Activated naive CD4-positive, alpha-beta T cell treated with anti-CD3 and anti-CD28 coated beads, Interleukin-2, amount 10 ng/mL, durations not matched to agents 7 days and 5 days (primary cell): ENCODE results near the gene SIL1.
"Not testable (repeated sequence)": the region's sequence is repeated elsewhere in the genome, so short reads cannot be mapped to it uniquely, and the experiment has no call there.

Source experiments
- CTCF ChIA-PET: fragments of 350-600 bp; sonication (Branson Sonifier 250); formaldehyde crosslinking; loops from one replicate; lab custom pipeline; 2021; ENCODE audit warnings: antibody characterized with exemption; lab: Charles Lee
- DNase-seq: peaks from one replicate; pipeline ENCODE4 v3.0.0-alpha.2; 2020
- H3K27ac Mint-ChIP-seq: one replicate; pipeline ENCODE4 v1.8.0; 2021; ENCODE audit warnings: mild to moderate bottlenecking, moderate library complexity, mixed read lengths
- H3K27me3 Mint-ChIP-seq: one replicate; pipeline ENCODE4 v1.8.0; 2021; ENCODE audit warnings: mild to moderate bottlenecking, mixed read lengths
- H3K36me3 Mint-ChIP-seq: one replicate; pipeline ENCODE4 v1.8.0; 2021; ENCODE audit warnings: mixed read lengths
- H3K4me1 Mint-ChIP-seq: one replicate; pipeline ENCODE4 v1.8.0; 2021; ENCODE audit warnings: mixed read lengths
- H3K4me3 Mint-ChIP-seq: one replicate; pipeline ENCODE4 v1.8.0; 2021; ENCODE audit warnings: mild to moderate bottlenecking, moderate library complexity, mixed read lengths
- H3K9me3 Mint-ChIP-seq: one replicate; pipeline ENCODE4 v1.8.0; 2021; ENCODE audit warnings: mixed read lengths

The SIL1 gene

DNA sequence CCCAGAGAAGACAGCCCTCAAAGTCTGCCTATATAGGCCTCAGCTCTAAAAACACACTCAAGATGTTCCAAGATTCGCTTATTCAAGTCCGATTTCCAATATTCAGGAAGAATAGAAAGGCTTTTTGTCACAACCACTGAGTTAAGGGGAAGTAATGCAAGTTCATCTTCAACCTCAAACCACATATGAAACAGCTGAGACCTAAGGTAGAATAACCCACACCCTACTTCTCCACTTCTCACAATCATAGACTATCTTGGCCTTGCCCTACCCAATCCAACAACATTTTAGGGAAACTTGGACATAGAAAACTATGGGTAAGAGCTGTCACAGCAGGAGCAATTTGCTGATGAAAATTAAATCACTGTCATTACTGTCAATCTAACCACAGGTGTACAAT is 171.0 kb downstream of the SIL1 start:
- peaks cover 5% of the 10 kb centered on the region for H3K36me3 Mint-ChIP-seq
- no peak overlapping the region for H3K27ac Mint-ChIP-seq
- DNase-seq: no peak
- H3K9me3 Mint-ChIP-seq: no peaks in the 10 kb centered on the region
- CTCF ChIA-PET: no interaction called here
- H3K27me3 Mint-ChIP-seq: no peaks in the 10 kb centered on the region
- H3K4me1 Mint-ChIP-seq: peaks cover 4% of the 10 kb centered on the region
- H3K4me3 Mint-ChIP-seq: no peak overlapping the region

GRCh38 chr5:139025651-139026050 is 172.5 kb downstream of the SIL1 start:
- Mint-ChIP-seq H3K36me3 (peaks cover 6% of the 10 kb centered on the region), H3K4me3 (no peak overlapping the region), H3K9me3 (no peaks in the 10 kb centered on the region), H3K4me1 (peaks cover 4% of the 10 kb centered on the region), H3K27ac (no peak overlapping the region), H3K27me3 (no peaks in the 10 kb centered on the region)
- CTCF ChIA-PET: no interaction called here
- DNase-seq: no peak

GRCh38 chr5:139023286-139023685 is 174.9 kb downstream of the SIL1 start:
- H3K36me3 Mint-ChIP-seq: peaks cover 9% of the 10 kb centered on the region
- DNase-seq: no peak
- no peak overlapping the region for H3K4me3 Mint-ChIP-seq
- no peak overlapping the region for H3K27ac Mint-ChIP-seq
- no peaks in the 10 kb centered on the region for H3K9me3 Mint-ChIP-seq
- peaks cover 4% of the 10 kb centered on the region for H3K4me1 Mint-ChIP-seq
- H3K27me3 Mint-ChIP-seq: no peaks in the 10 kb centered on the region
- CTCF ChIA-PET: no interaction called here

DNA sequence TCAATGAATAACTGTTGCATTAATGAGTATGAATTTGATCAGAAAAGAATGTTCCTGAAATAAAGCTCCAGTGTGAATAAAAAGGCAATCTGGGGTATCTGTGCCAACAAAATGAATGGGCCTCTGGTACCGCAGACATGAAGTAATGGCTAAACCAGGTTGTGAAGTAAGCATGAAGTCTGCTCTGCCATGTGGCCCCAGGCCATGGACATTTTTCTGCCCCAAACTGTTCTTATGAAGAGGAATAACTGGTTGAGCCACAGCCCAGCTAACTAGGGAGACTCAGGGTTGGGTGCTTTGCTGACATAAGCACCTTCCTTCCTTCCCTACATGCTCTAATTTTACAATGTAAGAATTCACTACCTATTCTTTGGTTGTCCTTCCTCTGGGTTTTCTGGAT is 175.6 kb downstream of the SIL1 start:
- CTCF ChIA-PET: no interaction called here
- Mint-ChIP-seq H3K4me1 (peaks cover 4% of the 10 kb centered on the region), H3K27me3 (no peaks in the 10 kb centered on the region), H3K27ac (no peak overlapping the region), H3K36me3 (peaks cover 10% of the 10 kb centered on the region), H3K9me3 (no peaks in the 10 kb centered on the region), H3K4me3 (no peak overlapping the region)
- no peak for DNase-seq

- CTCF ChIA-PET: no interaction called here
- no peak for DNase-seq
- no peak overlapping the region for H3K4me3 Mint-ChIP-seq
- H3K27me3 Mint-ChIP-seq: no peaks in the 10 kb centered on the region
- peaks cover 10% of the 10 kb centered on the region for H3K36me3 Mint-ChIP-seq
- no peak overlapping the region for H3K27ac Mint-ChIP-seq
- no peaks in the 10 kb centered on the region for H3K9me3 Mint-ChIP-seq
- H3K4me1 Mint-ChIP-seq: no peaks in the 10 kb centered on the region
Observed at GRCh38 chr5:139021346-139021745, 176.8 kb downstream of the SIL1 start.

- Mint-ChIP-seq H3K27ac (no peak overlapping the region), H3K4me1 (no peaks in the 10 kb centered on the region), H3K4me3 (no peak overlapping the region), H3K9me3 (no peaks in the 10 kb centered on the region), H3K27me3 (no peaks in the 10 kb centered on the region), H3K36me3 (peaks cover 10% of the 10 kb centered on the region)
- CTCF ChIA-PET: no interaction called here
- no peak for DNase-seq
Observed at GRCh38 chr5:139019880-139020279, 178.3 kb downstream of the SIL1 start.

GRCh38 chr5:139019211-139019610 is 179.0 kb downstream of the SIL1 start:
- CTCF ChIA-PET: no interaction called here
- no peaks in the 10 kb centered on the region for H3K9me3 Mint-ChIP-seq
- no peak overlapping the region for H3K4me3 Mint-ChIP-seq
- no peak overlapping the region for H3K27ac Mint-ChIP-seq
- no peaks in the 10 kb centered on the region for H3K4me1 Mint-ChIP-seq
- peaks cover 10% of the 10 kb centered on the region for H3K36me3 Mint-ChIP-seq
- no peak for DNase-seq
- no peaks in the 10 kb centered on the region for H3K27me3 Mint-ChIP-seq

GRCh38 chr5:139017624-139018023 is 180.5 kb downstream of the SIL1 start:
- Mint-ChIP-seq H3K36me3 (peaks cover 11% of the 10 kb centered on the region), H3K4me3 (no peak overlapping the region), H3K9me3 (no peaks in the 10 kb centered on the region), H3K27ac (no peak overlapping the region), H3K27me3 (no peaks in the 10 kb centered on the region), H3K4me1 (no peaks in the 10 kb centered on the region)
- no peak for DNase-seq
- CTCF ChIA-PET: no interaction called here

DNA sequence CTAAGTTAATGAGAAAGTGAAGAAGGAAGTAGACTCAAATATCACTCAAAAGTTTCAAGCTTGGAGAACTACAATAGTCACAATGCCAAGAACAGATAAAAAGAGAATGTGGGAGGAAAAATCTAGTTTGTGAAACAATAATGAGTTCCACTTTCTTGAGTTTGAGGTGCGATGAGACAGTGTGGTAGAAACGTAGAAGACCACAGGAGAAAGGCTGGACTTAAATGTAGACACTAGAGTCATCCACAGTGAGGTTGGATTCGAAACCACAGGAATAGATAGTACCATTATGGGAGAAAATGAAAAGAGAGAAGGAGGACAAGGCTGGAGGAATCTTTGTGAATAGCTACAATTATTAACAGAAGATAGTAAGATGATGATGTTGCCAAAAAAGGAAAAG is 182.0 kb downstream of the SIL1 start:
- Mint-ChIP-seq H3K36me3 (peaks cover 16% of the 10 kb centered on the region), H3K27me3 (no peaks in the 10 kb centered on the region)

DNA sequence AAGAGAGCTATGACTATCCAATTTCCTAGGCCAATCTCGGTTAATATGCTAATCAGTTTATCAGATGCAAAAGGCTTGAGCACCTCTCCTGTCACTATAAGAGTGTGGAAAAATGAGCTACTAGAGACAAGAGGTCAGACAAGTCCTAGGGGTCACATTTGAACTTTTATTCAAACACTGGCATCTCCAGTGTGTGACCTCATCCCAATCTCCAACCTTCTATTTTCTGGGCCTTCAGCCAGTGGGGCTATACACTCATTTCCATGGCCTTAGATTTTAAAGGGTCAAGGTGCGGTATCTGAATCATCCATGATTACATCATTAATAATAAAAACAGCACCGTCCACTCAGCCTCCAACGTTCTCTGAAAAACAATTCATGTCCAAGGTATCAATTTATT is 183.4 kb downstream of the SIL1 start:
- Mint-ChIP-seq H3K4me3 (no peak overlapping the region), H3K36me3 (peaks cover 12% of the 10 kb centered on the region), H3K27ac (no peak overlapping the region), H3K27me3 (no peaks in the 10 kb centered on the region), H3K4me1 (peaks cover 2% of the 10 kb centered on the region), H3K9me3 (peaks cover 2% of the 10 kb centered on the region)
- CTCF ChIA-PET: no interaction called here
- no peak for DNase-seq

More for the DNA sequence above, 182.0 kb downstream of the SIL1 start:
- Mint-ChIP-seq H3K9me3 (peaks cover 2% of the 10 kb centered on the region), H3K27ac (no peak overlapping the region), H3K4me1 (peaks cover 2% of the 10 kb centered on the region), H3K4me3 (no peak overlapping the region)
- CTCF ChIA-PET: no interaction called here
- DNase-seq: no peak

- CTCF ChIA-PET: no interaction called here
- no peaks in the 10 kb centered on the region for H3K27me3 Mint-ChIP-seq
- DNase-seq: no peak
- peak overlapping the region; percentile 40 for H3K4me3 Mint-ChIP-seq
- H3K36me3 Mint-ChIP-seq: peaks cover 11% of the 10 kb centered on the region
- H3K27ac Mint-ChIP-seq: no peak overlapping the region
- peaks cover 2% of the 10 kb centered on the region for H3K4me1 Mint-ChIP-seq
- H3K9me3 Mint-ChIP-seq: peaks cover 2% of the 10 kb centered on the region
Observed at GRCh38 chr5:139012176-139012575, 186.0 kb downstream of the SIL1 start.

GRCh38 chr5:139011156-139011555 is 187.0 kb downstream of the SIL1 start:
- Mint-ChIP-seq H3K36me3 (peaks cover 11% of the 10 kb centered on the region), H3K4me3 (peak overlapping the region; percentile 57), H3K27ac (peak overlapping the region; percentile 69)
- CTCF ChIA-PET, H3K9me3 Mint-ChIP-seq, H3K4me1 Mint-ChIP-seq, H3K27me3 Mint-ChIP-seq, DNase-seq: not testable (repeated sequence)

GRCh38 chr5:139004374-139005307 is 193.5 kb downstream of the SIL1 start:
- H3K4me1 Mint-ChIP-seq: no peaks in the 10 kb centered on the region
- H3K27me3 Mint-ChIP-seq: no peaks in the 10 kb centered on the region
- CTCF ChIA-PET: no interaction called here

GRCh38 chr5:138999674-139000073 is 198.5 kb downstream of the SIL1 start:
- CTCF ChIA-PET: no interaction called here
- H3K36me3 Mint-ChIP-seq: no peaks in the 10 kb centered on the region
- DNase-seq: no peak
- H3K4me3 Mint-ChIP-seq: no peak overlapping the region
- H3K27me3 Mint-ChIP-seq: no peaks in the 10 kb centered on the region
- H3K9me3 Mint-ChIP-seq: no peaks in the 10 kb centered on the region
- H3K27ac Mint-ChIP-seq: no peak overlapping the region
- H3K4me1 Mint-ChIP-seq: no peaks in the 10 kb centered on the region

More at GRCh38 chr5:139004374-139005307, 193.5 kb downstream of the SIL1 start:
- Mint-ChIP-seq H3K9me3 (no peaks in the 10 kb centered on the region), H3K36me3 (no peaks in the 10 kb centered on the region), H3K27ac (no peak overlapping the region), H3K4me3 (no peak overlapping the region)
- DNase-seq: no peak

GRCh38 chr5:138998521-138998920 is 199.6 kb downstream of the SIL1 start:
- Mint-ChIP-seq H3K27ac (no peak overlapping the region), H3K4me3 (no peak overlapping the region), H3K27me3 (no peaks in the 10 kb centered on the region), H3K36me3 (no peaks in the 10 kb centered on the region), H3K9me3 (no peaks in the 10 kb centered on the region), H3K4me1 (no peaks in the 10 kb centered on the region)
- DNase-seq: no peak
- CTCF ChIA-PET: no interaction called here
